GM11168 (cell line): ENCODE results near the gene TXNDC9.
"Not testable (repeated sequence)": the region's sequence is repeated elsewhere in the genome, so short reads cannot be mapped to it uniquely, and the experiment has no call there.

Experiments used
- in situ Hi-C: fragments of 300-500 bp; cut with MboI; formaldehyde crosslinking; loops from one replicate; pipeline ENCODE4 v1.12.0; 2022; ENCODE audit warnings: low sequenced_read_pairs; ENCODE audit not compliant: unreplicated experiment

TXNDC9 gene, protein sequence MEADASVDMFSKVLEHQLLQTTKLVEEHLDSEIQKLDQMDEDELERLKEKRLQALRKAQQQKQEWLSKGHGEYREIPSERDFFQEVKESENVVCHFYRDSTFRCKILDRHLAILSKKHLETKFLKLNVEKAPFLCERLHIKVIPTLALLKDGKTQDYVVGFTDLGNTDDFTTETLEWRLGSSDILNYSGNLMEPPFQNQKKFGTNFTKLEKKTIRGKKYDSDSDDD

GRCh38 chr2:99335911-99336803, at the start of gene TXNDC9:
Gene TXNDC9, minus strand, starts transcription at chr2:99336333. Its CDS starts 3,123 bp downstream, at chr2:99333210.
- in situ Hi-C loops = no loop called here

- in situ Hi-C loops = no loop called here
These were observed 46.0 kb upstream of the TXNDC9 start for GRCh38 chr2:99382143-99382542.

DNA sequence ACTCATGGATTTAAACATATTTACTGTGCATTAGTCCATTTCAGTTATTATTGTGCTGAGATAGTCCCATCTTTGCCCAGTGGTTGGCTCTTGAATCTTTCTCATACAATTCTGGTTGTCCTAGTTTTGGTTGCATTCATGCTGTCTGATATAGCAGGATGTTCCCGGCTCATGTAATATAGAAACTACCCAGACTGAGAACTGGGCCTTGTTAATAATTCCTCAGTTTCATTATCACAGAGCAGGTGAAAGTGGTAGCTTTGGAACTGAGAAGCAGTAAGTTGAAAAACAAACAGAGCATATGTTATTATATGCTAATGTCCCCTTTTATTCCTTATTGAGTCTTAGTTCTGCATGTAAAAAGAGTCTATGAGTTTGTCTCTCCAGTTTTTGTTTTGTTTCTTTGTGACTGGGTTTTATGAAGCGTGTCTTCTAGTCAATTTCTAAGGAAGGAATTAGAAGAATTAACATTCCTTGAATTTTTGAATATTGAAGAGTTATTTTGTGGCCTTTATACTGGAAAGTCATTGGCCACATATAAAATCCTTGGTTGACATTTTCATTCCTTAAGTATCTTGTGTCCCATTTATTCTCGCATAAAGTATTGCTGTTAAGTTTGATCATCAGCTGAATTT, 44.4 kb upstream of the TXNDC9 start:
- in situ Hi-C loops = no loop called here

DNA sequence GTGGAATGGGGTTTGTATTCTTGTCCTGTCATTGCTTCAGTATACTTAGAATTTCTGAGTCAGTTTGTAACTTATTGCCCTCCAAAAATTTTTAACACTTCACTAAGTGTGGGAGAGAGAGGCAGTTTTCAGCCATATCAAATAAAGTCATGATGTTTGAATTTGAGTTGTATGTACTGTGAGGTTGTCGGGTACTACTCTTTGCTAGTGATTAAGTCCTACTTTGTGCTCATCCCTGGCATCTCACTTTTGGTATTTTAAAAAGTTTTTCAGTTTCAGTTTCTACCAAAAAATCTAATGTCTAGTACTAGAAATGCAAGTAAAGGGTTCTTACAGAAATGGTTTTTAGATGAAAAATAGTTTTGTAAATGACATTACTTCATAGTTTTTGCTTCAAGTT, 41.7 kb upstream of the TXNDC9 start:
- in situ Hi-C loops = no loop called here

DNA sequence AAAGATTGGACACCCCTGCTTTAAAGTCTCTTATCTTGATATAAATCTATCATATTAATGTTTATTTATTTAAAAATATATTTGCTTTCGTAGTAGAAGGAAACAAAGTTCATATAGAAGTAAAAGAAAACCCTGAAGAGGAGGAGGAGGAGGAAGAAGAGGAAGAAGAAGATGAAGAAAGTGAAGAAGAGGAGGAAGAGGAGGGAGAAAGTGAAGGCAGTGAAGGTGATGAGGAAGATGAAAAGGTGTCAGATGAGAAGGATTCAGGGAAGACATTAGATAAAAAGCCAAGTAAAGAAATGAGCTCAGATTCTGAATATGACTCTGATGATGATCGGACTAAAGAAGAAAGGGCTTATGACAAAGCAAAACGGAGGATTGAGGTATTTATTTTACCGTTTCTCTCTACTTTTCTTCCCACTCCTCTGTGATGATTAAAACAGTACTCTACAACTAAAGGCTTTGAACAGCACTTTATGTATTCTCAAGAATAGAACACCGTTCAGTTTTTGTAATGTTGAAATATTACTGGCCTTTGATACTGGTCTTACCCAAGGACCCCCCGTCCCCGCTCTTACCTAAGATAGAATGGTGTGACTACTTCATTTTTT, 40.2 kb upstream of the TXNDC9 start:
- in situ Hi-C loops = no loop called here

DNA sequence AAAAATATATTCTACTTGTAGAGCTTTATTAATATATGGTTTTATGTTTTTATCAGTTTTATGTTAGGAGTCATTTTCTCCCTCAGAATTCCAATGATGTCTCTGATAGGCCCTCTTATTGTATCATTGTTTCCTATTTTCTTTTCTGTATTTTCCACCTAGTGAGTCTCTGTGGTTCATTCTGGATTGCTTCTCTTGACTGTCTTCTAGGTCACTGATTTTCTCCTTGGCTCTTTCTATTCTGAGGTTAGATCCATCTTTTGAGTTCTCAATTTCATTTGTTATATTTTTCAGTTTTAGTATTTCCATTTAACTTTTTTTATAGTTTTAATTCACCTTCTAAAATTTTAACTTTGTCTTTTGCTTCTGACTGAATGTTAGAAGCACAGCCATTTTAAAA, 38.6 kb upstream of the TXNDC9 start:
- in situ Hi-C loops = no loop called here

GRCh38 chr2:99373144-99373543, 37.0 kb upstream of the TXNDC9 start:
- in situ Hi-C loops = no loop called here

DNA sequence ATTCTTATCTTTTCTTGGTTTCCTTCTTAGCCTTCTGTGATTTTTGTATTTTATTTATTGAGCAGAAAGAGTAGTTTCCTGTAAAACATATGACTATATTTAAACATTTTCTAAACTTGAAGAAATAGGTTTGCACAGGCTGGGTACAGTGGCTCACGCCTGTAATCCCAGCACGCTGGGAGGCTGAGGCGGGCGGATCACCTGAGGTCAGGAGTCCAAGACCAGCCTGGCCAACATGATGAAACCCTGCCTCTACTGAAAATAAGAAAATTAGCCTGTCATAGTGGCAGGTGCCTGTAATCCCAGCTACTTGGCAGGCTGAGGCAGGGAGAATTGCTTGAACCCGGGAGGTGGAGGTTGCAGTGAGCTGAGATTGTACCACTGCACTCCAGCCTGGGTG, 32.7 kb upstream of the TXNDC9 start:
- in situ Hi-C loops = not testable (repeated sequence)

GRCh38 chr2:99365661-99366060, 29.5 kb upstream of the TXNDC9 start:
- in situ Hi-C loops = no loop called here

DNA sequence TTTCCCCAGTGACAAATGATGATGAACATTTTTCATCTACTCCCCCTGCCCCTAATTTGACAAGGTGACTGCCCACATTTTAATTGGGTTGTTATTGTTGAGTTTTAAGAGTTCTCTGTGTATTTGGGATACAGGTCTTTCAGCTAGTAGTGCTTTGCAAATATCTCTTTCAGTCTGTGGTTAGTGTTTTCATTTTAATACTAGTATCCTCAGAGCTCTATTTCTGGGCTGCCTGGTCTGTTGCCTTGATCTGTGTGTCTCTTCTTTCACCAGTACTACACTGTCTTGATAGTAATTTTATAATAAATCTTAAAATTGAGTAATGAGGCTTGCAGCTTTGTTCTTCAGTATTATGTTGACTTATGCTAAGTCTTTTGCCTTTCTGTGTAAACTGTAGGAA, 20.7 kb upstream of the TXNDC9 start:
- in situ Hi-C loops = no loop called here

- in situ Hi-C loops = not testable (repeated sequence)
These were observed 18.7 kb upstream of the TXNDC9 start for GRCh38 chr2:99354825-99355224.

DNA sequence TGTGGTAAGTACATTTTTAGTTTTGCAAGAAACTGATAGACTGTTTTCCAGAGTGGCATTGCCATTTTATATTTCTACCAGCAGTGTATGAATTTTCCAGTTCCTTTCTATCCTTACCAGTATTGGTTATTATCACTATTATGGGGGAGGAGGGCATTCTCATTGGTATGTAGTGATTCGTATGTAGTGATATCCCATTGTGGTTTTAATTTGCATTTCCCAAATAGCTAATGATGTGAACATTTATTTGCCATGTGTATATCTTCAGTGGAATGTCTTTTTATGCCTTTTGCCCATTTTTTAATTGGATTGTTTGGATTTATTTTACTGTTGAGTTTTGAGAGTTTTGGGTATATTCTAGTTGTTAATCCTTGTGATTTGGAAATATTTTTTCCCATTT, 17.9 kb upstream of the TXNDC9 start:
- in situ Hi-C loops = no loop called here

- in situ Hi-C loops = no loop called here
These were observed 14.1 kb upstream of the TXNDC9 start for GRCh38 chr2:99350194-99350593.

DNA sequence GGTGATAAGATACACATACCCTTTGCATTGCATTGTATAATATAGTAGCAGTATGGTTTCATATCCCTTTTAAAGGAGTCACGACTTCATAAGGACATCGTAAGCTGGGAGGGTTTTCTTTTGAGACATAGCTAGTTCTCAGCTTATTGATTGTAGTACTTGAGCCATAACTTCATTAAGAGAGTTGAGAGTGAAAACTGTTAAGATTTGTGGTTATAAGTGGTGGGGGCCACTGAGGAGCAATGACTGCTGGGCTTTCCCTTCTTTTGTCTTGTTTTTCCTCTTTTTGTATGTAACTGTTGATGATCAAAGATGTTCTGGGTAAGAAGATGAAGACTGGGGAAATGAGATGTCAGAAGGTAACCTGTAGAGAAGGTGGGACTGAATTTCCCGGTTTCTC, 12.0 kb upstream of the TXNDC9 start:
- in situ Hi-C loops = no loop called here

- in situ Hi-C loops = no loop called here
These were observed 10.1 kb upstream of the TXNDC9 start for GRCh38 chr2:99346218-99346617.

- in situ Hi-C loops = not testable (repeated sequence)
These were observed 9.3 kb upstream of the TXNDC9 start for GRCh38 chr2:99345446-99345845.

DNA sequence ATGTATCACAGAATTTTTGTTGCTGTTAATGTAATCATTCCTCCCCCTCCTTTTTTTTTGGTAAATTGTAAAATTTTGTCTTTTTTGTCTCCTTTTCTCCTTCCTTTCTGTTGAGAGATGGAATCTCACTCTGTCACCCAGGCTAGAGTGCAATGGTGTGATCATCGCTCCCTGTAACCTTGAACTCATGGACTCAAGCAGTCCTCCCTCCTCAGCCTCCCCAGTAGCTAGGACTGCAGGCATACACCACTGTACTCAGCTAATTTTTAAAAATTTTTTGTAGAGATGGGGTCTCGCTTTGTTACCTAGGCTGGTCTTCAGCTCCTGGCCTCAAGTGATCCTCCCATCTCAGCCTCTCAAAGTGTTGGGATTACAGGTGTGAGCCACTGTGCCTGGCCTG, 6.4 kb upstream of the TXNDC9 start:
- in situ Hi-C loops = no loop called here

DNA sequence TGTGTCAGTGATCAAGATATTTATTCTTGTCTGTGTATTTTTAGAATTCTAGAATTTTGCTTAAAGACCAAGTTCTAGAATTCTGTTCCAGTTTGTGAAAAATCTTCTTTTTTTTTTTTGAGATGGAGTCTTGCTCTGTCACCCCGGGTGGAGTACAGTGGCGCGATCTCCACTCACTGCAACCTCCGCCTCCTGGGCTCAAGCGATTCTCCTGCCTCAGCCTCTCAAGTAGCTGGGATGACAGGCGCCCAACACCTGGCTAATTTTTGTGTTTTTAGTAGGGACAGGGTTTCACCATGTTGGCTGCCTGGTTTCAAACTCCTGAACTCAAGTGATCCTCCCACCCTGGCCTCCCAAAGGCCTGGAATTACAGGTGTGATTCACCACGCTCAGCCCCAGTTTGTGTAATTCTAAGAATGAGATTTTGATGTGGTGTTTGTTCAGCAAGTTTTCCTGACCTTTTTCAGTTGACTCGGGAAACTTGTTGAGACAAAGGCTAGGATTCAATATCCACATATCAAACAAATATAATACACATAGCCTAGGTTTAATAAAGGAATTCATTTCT, 4.6 kb upstream of the TXNDC9 start:
- in situ Hi-C loops = no loop called here

DNA sequence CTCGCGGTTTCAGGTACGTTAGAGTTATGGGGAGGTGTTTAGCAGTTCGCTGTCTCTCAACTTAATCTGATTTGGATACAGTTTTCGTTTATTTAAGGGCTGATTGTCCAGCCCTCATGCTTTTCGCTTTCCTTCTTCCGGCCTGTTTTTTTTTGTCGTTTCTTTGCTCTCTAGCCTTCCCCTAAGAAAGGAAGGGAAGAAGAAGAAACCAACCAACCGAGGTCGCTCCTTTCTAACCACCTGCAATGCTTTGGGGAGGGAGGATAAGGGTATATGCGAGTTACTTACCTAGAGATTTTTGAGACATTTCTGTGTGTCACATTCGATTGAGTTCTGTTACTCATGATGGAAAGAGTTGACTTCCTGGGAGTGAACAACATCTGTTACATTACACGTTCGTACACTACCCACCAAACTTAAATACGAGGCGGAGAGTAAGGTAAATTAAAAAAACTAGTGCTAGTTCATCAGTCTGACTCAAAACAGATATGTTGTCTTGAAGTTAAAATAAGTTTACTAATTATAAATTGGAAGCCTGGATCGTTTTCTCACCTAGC, 2.0 kb upstream of the TXNDC9 start:
- in situ Hi-C loops = no loop called here
